Middle frontal gyrus (tissue), 1 donor: ENCODE measurements around the gene DIS3L2.
"Not testable (repeated sequence)": the region's sequence is repeated elsewhere in the genome, so short reads cannot be mapped to it uniquely, and the experiment has no call there.

Source experiments
- DNase-seq: peaks from one replicate; pipeline ENCODE4 v3.0.0-alpha.2; 2015; ENCODE audit warnings: low spot score; ENCODE audit errors: extremely low spot score

The DIS3L2 gene

DNA sequence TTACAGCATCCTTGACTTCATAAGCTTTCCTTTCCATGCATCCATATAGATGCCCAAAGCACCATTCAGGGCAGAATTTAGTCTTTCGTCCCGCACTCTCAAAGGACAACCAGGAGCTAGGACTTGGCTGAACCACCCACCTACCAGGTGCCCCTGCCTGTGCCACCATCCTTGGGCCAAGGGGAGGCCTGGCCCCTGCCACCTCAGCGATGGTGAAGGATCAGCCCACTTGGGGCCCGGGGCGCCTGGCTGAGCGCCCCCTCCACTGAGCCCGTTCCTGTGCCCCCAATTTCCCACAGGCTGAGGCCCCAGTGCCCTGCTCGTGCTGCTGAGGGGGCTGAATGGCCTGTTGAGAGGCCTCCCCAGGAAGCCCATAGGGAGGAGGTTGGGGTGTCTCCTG lies 383.7 kb downstream of the DIS3L2 start:
- DNase-seq = no peak

DNA sequence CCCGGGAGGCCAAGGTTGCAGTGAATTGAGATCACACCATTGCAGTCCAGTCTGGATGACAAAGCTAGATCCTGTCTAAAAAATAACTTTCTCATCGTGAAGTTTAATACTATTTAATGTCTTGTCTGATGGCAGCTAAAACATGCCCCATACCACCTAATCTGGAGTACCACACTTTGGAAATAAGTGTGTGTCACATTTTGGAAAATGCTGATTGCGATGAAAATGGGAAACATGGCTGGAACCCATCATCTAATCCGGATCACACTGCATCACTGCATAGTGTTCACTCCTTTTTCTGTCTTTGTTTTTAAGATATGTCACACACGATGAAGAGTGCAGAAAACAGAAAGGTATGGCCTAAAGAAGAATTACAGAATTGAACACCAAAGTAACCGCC lies 385.9 kb downstream of the DIS3L2 start:
- no peak for DNase-seq

DNA sequence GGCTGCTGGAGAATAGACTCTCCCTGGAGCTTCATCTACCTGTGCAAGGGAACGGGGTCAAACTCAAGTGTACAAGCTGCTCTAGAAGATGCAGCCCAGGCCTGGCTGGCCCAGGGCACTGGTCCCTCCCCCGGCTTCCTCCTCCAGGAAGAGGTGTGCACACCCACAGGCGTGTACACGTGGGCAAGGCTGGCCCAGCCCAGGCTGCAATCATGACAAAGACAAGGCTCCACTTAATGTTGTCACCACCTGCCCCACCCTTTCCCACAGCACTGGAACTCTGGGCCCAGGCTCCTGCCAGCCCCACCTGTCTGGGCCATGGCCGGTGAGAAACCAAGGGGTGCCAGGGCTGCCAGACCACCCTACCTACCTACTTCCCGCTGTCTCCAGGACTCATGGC lies 387.4 kb downstream of the DIS3L2 start:
- DNase-seq = no peak

DNA sequence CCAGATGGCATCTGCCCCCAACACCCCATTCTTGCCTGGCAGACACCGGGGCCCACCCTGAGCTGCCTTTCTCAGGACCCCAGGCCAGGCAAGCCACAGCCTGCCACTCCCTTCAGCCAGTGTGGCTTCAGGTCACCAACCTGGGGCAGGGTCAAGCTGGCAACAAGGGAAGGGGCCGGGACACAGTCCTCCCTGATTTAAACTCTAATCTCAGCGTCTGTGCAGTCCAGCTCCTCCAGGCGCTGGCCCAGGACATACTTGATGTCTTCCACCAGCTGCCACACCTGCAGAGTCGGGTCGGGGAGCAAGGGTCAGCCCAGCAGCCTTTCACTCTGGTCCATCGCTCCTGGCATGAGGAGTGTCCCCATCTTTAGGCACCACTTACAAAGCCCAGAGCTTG lies 388.0 kb downstream of the DIS3L2 start:
- DNase-seq = no peak

DNA sequence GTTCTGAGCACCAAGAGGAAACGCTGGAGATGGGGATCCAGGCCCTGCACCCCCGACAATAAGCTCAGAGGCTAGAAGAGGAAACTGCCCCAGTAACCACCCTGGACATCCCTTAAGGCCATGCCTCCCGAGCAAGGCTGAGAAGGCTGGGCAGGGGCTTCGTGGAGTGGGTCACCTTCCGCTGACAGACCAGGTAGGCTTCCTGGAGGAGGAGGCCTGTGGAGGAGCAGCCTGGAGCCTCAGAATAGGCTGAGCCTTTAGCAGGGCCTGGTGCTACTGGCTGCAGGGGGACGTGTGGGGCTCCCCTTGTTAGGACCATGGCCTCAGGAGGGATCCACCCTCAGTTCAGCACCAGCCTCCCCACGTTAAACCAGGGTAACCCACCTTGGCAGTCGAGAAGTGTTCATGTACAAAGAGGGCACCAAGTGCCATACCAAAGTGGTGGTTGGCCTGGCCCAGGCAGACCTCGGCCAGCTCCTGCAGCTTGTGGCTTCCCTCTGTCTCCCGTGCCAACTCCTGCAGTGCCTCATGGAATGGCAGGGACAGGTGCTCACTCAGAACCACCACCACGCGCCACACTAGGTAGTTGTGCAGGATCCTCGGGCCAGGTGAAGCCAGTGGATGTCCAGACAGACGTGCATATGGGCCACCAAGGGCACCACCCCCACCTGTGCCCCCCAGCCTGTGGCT lies 388.6 kb downstream of the DIS3L2 start:
- no peak for DNase-seq

DNA sequence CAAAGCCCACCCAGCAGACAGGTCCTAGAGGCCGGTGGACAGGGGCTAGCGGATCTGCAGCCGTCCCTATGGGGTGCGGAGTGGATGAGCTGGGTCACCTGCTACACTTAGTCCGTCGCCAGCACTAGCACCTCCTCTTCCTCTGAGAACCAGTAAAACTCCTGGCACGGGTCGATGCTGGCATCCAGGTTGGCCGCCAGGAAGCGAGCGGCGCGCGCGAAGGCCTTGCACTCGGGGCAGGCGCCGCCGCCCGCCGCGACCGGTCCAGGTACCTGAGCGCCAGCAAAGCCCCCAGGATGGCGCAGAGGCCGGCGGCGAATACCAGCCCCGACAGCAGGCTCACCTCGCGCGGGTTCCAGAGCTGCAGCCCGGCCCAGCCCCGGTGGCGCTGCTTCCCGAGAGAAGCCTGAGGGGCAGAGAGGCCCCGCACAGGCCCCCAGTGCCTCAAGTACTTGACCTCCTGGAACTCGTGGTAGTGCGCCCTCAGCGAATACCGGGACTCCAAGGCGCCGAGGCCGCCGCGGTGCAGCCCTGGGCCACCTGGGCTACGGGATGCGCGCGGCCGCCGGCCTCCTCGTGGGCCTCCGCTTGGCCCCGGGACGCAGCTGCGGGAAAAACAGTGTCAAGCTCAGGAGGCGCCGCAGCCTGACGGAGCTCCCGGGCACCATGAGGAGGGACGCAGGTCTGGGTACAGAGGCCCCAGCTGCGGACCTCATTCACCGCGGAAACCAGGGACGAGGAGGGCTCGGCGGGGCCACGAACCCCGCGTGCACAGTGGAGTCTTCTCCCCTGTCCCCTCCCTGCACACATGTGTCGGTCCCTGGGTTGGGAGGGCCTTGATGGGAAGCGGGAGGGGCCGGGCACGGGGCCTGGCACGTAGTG lies 389.5 kb downstream of the DIS3L2 start:
- no peak for DNase-seq

DNA sequence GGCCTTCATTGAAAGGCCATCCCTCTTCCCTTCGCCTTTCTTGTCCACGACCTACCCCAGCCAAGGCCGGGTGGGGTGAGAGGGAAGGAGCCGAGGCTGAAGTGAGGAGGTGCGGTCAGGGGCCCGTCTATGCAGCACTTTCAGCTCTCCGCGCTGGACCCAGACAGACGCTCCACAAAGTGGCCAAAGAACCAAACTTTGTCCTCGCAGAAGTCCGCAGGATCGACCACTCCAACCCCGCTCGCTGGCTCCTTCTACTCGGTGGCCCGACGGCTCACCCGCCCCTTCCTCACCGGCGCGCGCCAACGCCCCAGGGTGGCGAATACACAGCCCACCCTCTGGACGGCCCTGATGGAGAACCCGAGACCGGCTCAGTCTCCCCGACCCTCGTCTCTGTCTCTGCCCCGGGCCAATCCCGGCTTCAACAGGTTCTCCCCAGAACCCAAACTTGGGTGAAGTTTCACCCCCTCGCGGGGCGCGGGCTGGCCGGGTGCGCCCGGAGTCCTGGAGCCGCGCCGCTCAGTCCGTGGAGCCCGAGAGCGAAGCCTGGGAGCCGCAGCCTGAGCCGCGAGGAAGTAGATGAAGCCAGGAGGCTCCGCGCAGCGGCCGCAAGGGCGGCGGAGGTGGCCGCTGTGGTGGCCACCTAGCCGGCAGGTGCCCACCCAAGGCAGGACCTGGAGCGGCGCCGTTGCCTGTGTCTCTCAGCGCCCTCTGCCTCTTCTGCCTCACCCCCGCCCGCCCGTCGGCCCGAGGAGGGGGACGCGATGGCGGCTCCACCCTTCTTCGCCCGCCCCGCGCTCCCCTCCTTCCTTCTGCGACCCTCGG lies 390.4 kb downstream of the DIS3L2 start:
- DNase-seq = no peak

DNA sequence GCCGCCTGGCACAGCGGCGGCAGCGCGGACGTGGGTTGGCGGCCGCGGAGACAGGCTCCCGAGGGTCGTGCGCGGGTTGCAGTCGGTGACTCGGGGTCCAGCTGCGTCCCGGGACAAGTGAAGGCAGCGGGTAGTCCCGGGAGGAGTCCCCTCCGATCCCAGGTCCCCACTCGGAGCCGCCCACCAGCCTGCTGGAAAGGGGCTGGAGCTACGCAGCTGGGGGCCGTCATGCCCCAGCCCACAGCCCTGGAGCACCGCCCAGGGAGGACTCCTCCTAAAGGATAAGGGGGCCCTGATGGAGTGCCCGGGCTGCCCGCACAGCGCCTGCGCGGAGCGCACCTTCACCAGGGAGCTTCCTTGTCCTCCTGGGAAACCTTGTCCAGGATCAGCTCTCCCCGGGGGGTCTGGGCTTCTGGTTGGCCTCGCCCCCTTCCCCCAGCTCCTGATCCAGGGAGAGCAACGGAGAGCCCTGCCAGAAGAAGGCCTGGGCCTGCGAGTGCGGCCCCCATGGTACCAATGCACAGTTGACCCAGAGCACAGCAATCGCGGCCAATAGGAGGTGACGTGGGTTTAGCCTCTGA lies 391.1 kb downstream of the DIS3L2 start:
- DNase-seq = no peak

DNA sequence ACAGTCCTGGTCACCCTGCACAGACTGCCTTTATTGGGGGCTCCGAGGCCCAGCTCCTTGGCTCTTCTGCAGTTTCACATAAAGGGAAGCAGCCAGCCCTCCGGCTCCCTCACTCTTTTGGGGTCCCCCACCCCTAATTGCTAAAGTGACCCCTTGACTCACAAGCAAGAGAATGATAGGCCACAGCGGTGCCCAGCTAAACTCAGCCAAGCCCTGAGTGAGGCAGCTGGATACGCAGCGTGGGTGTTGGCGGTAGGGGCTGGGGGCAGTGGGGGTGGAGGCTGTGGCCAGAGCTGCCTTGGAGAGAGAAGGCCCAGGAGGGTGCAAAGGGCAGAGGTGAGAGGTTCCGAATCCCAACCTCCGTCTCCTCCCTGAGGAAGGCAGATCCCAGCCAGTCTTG lies 391.6 kb downstream of the DIS3L2 start:
- DNase-seq = no peak

DNA sequence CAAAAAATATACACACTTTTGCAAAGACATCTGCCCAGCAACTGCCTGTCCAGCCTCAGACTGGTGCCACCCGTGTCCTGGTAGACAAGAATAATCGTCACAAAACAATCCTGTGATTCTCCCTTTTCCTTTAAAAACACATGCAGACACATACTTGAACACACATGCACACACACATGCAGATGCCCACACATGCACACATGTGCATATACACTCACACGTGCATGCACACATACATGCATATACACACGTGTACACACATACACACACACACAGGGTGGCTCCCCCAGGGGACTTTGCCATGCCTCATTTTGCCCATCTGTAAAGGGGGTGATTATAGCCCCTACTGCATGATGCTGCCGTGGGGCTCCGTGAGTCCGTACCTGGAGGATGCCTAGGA lies 392.1 kb downstream of the DIS3L2 start:
- DNase-seq = no peak

DNA sequence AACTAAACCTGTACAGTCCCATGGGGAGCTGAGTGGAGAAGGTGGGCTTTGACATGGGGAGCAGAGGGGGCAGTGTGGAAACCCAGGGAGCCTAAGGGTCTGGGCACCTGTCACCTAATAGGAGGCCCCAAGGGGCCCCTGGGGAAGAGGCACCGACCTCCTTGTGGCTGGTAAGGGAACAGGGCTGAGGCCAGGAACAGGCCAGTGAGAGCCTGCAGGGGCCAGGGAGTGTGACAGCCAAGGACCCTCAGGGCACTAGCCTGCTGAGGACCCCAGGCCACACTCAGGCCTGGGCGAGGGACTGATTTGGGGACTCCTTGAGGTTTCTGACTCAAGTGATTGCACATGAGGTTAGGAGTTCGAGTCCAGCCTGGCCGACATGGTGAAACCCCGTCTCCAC lies 392.6 kb downstream of the DIS3L2 start:
- DNase-seq = no peak

DNA sequence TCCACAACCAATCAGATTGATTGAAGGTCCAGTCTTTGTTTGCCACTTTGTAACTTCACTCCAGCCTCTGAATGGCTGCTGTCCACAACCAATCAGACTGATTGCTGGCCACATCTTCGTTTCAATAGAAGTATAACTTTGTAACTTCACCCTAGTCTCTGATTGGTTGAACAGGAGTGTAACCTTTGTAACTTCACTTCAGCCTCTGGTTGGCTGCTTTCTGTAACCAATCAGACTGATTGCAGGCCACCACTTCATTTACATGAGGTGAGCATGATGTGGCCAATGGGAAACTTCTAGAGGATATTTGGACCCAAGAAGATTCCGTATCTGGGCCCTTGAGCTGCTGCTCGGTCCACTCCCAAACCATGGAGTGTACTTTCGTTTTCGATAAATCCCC lies 400.1 kb downstream of the DIS3L2 start:
- DNase-seq = no peak

DNA sequence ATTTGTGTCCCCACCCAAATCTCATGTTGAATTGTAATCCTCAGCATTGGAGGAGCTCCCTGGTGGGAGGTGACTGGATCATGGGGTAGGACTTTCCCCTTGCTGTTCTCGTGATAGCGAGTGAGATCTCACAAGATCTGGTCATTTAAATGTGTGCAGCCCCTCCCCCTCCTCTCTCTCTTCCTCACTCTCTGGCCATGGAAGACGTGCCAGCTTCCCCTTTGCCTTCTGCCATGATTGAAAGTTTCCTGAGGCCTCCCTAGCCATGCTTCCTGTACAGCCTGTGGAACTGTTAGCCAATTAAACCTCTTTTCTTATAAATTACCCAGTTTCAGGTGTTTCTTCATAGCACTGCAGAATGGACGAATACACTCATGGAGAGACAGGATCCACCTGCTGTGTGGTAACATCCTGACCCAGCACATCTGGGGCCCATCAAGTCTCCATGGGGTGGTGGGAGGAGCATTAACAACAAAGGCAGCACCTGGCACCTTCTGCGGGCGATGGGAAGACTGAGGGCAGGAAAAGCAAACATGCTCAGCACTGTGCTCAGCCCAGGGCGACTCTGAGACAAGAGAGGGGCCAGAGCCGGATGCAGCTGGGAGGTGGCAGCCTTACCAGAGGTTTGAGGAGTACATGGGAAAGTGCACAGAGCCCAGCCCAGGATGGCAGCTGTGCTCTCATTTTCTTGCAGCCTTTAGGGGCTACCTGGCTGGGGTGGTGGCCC lies 400.8 kb downstream of the DIS3L2 start:
- no peak for DNase-seq

DNA sequence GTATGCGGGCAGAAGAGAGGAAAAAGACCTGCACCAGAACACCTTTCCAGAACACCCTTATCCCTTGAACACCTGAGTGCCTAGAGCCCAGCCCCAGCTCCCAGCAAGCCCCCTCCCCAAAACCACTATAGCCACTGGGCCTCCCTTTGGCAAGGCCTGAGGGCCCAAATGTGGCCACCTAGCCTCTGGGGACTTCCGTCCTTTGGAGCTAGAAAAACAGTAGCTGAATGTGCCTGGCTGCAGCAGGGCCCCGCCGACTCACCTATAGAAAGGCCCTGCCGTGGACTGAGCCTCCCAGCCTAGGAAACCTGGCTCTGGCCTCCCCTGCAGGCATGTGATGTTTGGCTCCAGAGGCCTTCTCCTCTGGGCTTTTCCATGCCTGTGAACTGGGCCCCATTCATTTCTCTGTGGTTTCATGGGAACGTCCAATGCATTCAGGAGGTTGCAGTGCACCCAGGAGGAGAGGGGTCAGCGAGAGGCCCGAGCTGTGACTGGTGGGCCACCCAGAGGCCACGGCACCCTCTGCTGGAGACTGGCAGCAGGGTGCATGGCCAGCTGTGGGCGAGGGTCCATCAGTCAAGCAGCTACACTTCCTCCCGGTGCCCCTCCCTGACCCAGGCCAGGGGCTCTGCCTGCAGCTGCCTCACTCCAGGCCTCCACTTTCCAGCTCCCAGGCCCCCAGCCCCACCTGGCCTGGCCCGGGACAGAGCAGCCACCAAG lies 401.7 kb downstream of the DIS3L2 start:
- not testable (repeated sequence) for DNase-seq

DNA sequence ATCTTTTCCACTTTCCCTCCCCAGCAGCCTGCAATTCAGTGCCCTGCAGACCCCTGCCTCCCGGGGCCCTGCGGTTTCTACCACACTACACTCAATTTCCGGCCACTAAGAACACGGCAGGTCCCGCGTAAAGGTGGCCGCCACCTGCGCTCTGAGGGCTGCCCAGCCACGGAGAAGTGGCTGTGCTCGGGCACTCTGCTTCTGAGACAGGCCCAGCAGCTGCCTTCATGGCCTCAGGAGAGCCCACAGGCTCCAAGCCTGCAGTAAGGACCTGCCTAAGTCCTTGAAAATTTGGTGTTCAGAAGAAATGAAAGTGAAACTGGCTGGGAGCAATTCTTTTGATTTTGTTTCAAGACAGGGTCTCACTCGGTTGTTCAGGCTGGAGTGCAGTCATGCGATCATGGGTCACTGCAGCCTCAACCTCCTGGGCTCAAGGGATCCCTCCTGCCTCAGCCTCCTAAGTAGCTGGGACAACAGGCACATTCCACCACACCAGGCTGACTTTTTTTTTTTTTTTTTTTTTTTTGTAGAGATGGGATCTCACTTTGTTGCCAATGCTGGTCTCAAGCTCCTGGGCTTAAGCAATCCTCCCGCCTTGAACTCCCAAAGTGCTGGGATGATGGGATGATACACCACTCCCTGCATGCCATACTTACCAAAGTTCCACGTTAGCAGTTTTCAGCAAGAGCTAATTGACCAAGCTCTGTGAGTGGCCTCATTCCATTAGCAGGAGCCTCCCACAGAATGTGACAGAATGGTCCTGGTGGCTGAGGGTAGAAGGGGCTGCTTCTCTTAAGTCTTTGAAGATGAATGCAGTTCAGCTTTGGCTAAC lies 402.5 kb downstream of the DIS3L2 start:
- DNase-seq = no peak

DNA sequence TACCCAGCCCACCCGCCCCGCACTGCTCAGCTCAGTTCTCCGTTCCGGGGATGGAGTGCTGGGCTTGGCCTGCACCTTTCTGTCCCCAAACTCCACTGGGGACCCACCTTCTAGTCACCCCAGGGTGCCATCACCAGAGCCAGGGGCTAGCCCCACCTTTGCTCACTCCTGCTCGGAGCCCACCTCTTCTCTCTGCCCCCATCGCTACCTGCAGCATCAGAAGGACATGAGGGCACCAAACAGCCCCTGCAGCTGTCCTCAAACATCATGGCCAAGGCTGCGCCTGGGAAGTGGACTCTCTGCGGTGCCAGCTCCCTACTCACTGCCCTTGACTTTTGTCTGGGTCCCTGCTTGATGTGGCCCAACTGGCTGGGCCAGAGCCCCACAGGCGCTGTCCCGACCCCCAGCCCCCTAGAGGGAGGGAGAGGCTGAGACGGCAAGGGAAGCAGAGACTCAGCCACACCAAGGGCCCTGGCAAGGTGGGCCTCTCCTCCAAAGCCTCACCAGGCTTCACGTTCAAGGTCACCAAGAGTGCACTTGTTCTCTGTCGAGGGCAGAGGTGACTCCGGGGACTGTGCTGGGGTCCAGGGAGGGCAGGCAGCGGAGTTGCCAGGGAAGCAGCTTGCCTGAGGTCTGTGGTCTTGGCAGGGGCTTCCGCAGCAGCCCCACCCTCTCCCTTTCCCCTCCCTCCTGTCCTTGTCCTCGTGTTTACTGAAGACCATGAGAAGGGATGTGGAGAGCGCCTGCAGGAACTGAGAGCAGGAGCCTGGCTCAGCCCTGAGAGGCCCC lies 403.5 kb downstream of the DIS3L2 start:
- DNase-seq = not testable (repeated sequence)

DNA sequence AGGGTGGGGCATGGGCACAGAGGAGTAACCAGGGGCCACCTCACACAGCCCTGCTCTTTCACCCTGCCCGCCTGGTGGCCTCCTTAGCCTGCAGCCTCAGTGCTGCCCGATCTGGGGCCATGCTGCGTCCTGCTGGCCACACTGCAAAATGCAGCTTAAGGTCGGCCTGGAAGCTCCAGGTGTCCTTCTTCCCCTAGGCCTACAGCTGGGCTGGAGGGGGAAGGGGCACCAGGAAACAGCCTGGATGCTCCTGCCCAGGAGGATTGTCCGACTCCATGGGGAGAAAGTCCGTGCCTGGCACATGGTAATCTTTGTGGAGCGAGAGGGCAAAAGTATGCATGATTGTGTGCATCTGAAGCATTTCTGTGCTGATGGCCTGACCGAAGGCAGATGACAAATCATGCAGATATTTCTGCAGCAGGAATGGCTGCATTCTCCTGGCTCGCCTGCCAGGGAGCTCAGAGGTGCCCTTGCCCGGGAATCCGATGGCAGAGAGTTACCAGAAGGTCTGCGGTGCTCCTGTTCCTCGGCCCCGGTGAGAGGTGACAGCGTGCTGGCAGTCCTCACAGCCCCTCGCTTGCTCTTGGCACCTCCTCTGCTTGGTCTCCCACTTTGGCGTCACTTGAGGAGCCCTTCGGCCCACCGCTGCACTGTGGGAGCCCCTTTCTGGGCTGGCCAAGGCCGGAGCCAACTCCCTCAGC lies 404.3 kb downstream of the DIS3L2 start:
- no peak for DNase-seq

DNA sequence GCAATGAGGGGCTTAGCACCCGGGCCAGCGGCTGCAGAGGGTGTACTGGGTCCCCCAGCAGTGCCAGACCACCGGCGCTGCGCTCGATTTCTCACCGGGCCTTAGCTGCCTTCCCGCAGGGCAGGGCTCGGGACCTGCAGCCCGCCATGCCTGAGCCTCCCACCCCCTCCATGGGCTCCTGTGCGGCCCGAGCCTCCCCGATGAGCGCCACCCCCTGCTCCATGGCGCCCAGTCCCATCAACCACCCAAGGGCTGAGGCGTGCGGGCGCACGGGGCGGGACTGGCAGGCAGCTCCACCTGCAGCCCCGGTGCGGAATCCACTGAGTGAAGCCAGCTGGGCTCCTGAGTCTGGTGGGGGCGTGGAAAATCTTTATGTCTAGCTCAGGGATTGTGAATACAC lies 404.9 kb downstream of the DIS3L2 start:
- DNase-seq = not testable (repeated sequence)
